ENCODE data around the gene IGSF9. TPM values are rescaled to one million over a fixed set of nuclear protein-coding genes. Genes with fewer than 3 reads are reported as not detected.

IGSF9 gene
- total and polyA plus RNA-seq, 2 of the 4 experiments (the other 2 are of a cell fraction), result 0.05 TPM; not detected in 1

- H3K9me3 ChIP-seq (ENCODE audit: control insufficient read depth, insufficient read depth, low read length), result no peaks in the 10 kb centered on the region
- peak overlapping the region; percentile 64 for H2AK5ac ChIP-seq (ENCODE audit: low read depth, low read length)
- H3K4ac ChIP-seq (ENCODE audit: low read depth, low read length), result peak overlapping the region; percentile 58
- H3K4me1 ChIP-seq (ENCODE audit: control insufficient read depth, insufficient read depth, low read length), result peaks cover 15% of the 10 kb centered on the region
- TF ChIP-seq FOS (IDR thresholded peaks at IDR 0.05; ENCODE audit: low read depth, low read length) (no peak), MAFK (IDR thresholded peaks at IDR 0.05; ENCODE audit: low read depth, low read length) (peak; percentile 42; the same call in 1 of the 2 replicates), CEBPB (IDR thresholded peaks at IDR 0.05; ENCODE audit: low read depth, low read length) (peak; percentile 87), NFE2L2 (IDR thresholded peaks at IDR 0.05; ENCODE audit: low read depth, low read length) (peak; percentile 45)
- no peaks in the 10 kb centered on the region for H4K20me1 ChIP-seq (ENCODE audit: insufficient read depth, low read length)
- CTCF ChIA-PET, result interaction anchor here (1.5 kb wide), 1 partner anchor 84 kb away, joined by 7 read pairs; no protein-coding TSS in a partner anchor
- in situ Hi-C loops (cut with MboI; ENCODE audit: low sequenced_read_pairs) (loop anchor here (25.0 kb wide), 1 partner anchor 670 kb away; the partner anchor contains the start of gene ACKR1), dilution Hi-C loops (cut with HindIII; ENCODE audit: low sequenced_read_pairs, unreplicated experiment) (loop anchor here (25.0 kb wide), 1 partner anchor 95 kb away; the partner anchor contains the start of gene DUSP23), intact Hi-C loops (cut with micrococcal nuclease) (no loop called here)
- ATAC-seq (ENCODE audit: low read depth), result no peak
- no peak overlapping the region for H3K4me3 ChIP-seq (ENCODE audit: insufficient read depth, low read depth, low read length)
- no peaks in the 10 kb centered on the region for H3K79me1 ChIP-seq (ENCODE audit: low read depth in 1 of 2, low read length in 2 of 2)
- H4K8ac ChIP-seq (ENCODE audit: low read depth in 2 of 2, low read length in 2 of 2), result peak overlapping the region in 1 of 2 experiments; percentile 12; a peak in 2 of 4 replicates
- peak overlapping the region; percentile 82 for H3K14ac ChIP-seq (replicated peaks; ENCODE audit: low read depth, low read length)
- H3K27ac ChIP-seq (ENCODE audit: insufficient read depth, low read length), result no peak overlapping the region
- no CpG with 5 or more reads among the region's 2 CpGs for WGBS, 2 experiments (ENCODE audit: extremely low coverage in 2 of 2, insufficient read length in 1 of 2)
- no peak overlapping the region for H3K9ac ChIP-seq (ENCODE audit: low read depth, low read length)
- H3K56ac ChIP-seq (ENCODE audit: extremely low read depth, insufficient read depth, low read length), result no peak overlapping the region
- POLR2A ChIA-PET (ENCODE audit: unreplicated experiment), result no interaction called here
- peak overlapping the region; percentile 39 for H2BK120ac ChIP-seq (ENCODE audit: low read depth, low read length)
- H3K18ac ChIP-seq (ENCODE audit: low read depth, low read length), result peak overlapping the region; percentile 20; the same call in 1 of the 2 replicates
- H2BK20ac ChIP-seq (ENCODE audit: low read depth, low read length), result peak overlapping the region; percentile 43
- no peak overlapping the region for H4K5ac ChIP-seq (ENCODE audit: low read depth, low read length)
- no peak overlapping the region for H3K4me2 ChIP-seq (ENCODE audit: low read depth, low read length)
- peak overlapping the region; percentile 42 for H2BK5ac ChIP-seq (ENCODE audit: low read depth, low read length, poor library complexity, severe bottlenecking)
- no TSS peak for BruUV-seq (replicated peaks)
- no peak overlapping the region for H4K91ac ChIP-seq (ENCODE audit: insufficient read depth, low read depth, low read length)
- DNase-seq, result peak; percentile 58
- H3K36me3 ChIP-seq (ENCODE audit: control insufficient read depth, insufficient read depth, low read length), result no peaks in the 10 kb centered on the region
- H2AFZ ChIP-seq (replicated peaks; ENCODE audit: low read length, poor library complexity), result peak overlapping the region; percentile 60
- H3K27me3 ChIP-seq (ENCODE audit: control insufficient read depth, insufficient read depth, low read length), result no peaks in the 10 kb centered on the region
- H3K9me1 ChIP-seq (ENCODE audit: insufficient read depth, low read length), result peaks cover 18% of the 10 kb centered on the region
- peak overlapping the region; percentile 3; the same call in 2 of the 3 replicates for H2BK15ac ChIP-seq (ENCODE audit: low read depth, low read length)
- peak overlapping the region; percentile 62 for H2AK9ac ChIP-seq (replicated peaks; ENCODE audit: low read depth, low read length, poor library complexity)
- peak overlapping the region; percentile 79 for H3K23ac ChIP-seq (ENCODE audit: low read depth, low read length)
Measured at GRCh38 chr1:159882527-159882862, 62.9 kb downstream of the IGSF9 start.

Measured in IMR-90 (cell line).